ES-I3 (cell line): ENCODE data around the gene PPP6R2.

ENCODE experiments used
- H3K36me3 ChIP-seq: 2 replicates; pipeline ENCODE4 v1.6.1; 2013; ENCODE audit warnings: mild to moderate bottlenecking, low read length, control low read depth, moderate library complexity; ENCODE audit not compliant: insufficient read depth
- H3K4me1 ChIP-seq: 2 replicates; pipeline ENCODE4 v1.6.1; 2013; ENCODE audit warnings: mild to moderate bottlenecking, control low read depth, low read length; ENCODE audit not compliant: insufficient read depth
- H3K9ac ChIP-seq: 2 replicates; pipeline ENCODE4 v1.6.1; 2013; ENCODE audit warnings: low read depth, mild to moderate bottlenecking, low read length, moderate library complexity
- H3K9me3 ChIP-seq: 2 replicates; pipeline ENCODE4 v1.6.1; 2013; ENCODE audit warnings: mild to moderate bottlenecking, low read length, moderate library complexity; ENCODE audit not compliant: control insufficient read depth, insufficient read depth

The PPP6R2 gene, protein sequence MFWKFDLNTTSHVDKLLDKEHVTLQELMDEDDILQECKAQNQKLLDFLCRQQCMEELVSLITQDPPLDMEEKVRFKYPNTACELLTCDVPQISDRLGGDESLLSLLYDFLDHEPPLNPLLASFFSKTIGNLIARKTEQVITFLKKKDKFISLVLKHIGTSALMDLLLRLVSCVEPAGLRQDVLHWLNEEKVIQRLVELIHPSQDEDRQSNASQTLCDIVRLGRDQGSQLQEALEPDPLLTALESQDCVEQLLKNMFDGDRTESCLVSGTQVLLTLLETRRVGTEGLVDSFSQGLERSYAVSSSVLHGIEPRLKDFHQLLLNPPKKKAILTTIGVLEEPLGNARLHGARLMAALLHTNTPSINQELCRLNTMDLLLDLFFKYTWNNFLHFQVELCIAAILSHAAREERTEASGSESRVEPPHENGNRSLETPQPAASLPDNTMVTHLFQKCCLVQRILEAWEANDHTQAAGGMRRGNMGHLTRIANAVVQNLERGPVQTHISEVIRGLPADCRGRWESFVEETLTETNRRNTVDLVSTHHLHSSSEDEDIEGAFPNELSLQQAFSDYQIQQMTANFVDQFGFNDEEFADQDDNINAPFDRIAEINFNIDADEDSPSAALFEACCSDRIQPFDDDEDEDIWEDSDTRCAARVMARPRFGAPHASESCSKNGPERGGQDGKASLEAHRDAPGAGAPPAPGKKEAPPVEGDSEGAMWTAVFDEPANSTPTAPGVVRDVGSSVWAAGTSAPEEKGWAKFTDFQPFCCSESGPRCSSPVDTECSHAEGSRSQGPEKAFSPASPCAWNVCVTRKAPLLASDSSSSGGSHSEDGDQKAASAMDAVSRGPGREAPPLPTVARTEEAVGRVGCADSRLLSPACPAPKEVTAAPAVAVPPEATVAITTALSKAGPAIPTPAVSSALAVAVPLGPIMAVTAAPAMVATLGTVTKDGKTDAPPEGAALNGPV

DNA sequence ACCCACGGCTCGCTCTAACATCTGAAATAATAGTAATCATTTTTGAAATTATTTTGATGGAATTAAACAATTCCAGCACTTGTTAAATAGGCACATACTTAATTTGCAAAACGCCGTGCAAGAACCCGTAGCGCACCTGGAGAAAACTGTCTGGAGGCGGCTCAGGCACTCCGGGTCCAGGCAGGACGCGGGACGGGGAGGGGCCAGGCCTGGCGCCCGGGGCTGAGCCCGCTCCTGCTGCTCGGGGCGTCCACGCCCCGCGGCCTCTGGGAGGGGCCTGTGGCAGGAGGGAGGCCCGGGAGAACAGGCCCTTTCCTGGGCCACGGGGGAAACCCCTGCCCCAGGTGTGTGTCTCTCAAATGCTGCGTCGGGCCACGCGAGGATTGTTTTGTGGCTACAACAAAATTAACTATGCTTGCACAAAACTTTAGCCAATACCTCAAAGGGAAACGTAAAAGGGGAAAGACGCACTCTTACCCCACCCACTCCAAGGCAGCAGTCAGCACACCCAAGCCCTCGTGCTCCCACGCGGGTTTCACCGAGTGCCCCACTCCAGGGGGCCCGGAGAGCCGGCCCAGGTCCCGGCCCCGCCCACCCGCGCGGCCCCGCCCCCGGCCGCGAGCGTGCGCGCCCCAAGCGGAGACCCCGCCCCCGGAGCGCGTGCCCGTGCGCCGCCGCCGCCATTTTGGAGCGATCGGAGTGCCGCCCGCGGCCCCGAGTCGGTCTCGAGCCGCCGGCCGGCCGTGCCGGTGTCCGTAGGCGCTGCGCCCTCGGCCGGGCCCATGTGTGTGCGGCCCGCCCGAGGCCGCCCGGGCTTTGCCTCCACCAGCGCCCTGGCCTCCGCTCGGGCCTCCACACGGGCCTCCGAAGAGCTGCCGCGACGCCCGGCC lies at the start of gene PPP6R2:
Gene PPP6R2 (plus strand): TSS at position 677 of the 890 bp plus-strand sequence. CDS start 50,582 bp downstream, outside the sequence.
- H3K9ac ChIP-seq: peak within 1 kb of the TSS; percentile 93
- H3K9me3 ChIP-seq: no peaks in the 10 kb centered on the region
- no peaks in the 10 kb centered on the region for H3K36me3 ChIP-seq
- no peaks in the 10 kb centered on the region for H3K4me1 ChIP-seq

DNA sequence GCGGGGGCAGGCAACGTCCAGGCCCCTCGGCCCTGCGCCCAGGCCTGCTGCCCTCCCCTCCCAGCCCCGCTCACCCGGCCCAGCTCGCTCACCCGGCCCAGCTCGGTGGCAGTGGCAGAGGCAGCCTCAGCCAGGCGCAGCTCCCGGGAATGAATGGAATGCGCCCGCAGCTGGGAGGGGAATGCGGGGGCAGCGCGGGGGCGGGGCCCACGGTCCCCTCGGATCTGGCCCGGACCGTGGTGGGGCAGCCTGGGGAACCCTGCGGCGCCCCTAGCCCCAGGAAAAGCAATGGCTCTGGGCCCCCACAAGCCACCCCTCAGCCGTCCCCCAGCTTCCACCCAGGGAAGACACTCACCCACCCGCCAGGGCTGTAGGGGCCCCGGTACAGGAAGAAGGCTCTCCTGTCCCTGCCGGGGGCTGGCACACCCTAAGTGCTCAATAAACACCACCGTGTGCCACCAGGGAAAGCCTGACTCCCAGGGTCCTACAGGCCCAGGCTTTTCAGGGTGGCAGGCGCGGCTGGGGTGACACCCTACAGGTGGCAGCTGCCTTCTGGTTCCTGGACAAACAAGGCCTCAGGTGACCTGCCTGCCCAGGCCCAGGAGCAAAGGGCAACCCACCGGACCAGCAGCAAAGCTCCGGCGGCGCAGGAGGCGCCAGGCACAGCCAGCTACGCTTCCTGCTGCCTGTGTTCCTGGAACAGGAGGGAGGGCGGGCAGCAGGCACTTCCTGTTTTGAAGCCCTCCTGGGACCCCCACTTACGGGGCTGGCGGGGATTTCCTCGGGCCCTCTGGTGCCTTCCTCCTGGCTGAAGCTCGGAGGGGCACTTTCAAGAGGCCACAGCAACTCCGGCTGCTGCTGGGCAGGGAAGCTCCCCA lies 49.4 kb upstream of the PPP6R2 start:
- Histone ChIP-seq H3K9ac (peak overlapping the region; percentile 36; the same call in 1 of the 2 replicates), H3K4me1 (peaks cover 16% of the 10 kb centered on the region)

DNA sequence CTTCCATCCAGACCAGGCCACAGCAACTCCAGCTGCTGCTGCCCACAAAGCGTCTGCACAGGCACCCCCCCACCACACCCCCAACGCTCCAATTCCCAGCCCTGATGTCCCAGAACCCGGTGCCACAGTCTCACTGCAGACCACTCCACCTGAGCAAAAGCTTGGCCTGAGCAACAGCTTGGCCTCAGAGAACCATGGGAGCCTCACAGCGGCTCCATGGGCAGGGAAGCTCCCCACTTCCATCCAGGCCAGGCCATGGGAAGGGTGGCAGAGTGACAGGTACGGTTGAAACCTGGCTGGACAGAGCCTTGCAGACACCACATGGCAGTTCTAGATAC lies 48.8 kb upstream of the PPP6R2 start:
- H3K4me1 ChIP-seq: peaks cover 16% of the 10 kb centered on the region
- H3K9me3 ChIP-seq: no peaks in the 10 kb centered on the region
- peaks cover 7% of the 10 kb centered on the region; the same call in 1 of the 2 replicates for H3K36me3 ChIP-seq
- no peak overlapping the region for H3K9ac ChIP-seq

More for the DNA sequence above, 49.4 kb upstream of the PPP6R2 start:
- Histone ChIP-seq H3K36me3 (peaks cover 10% of the 10 kb centered on the region; the same call in 1 of the 2 replicates), H3K9me3 (no peaks in the 10 kb centered on the region)

DNA sequence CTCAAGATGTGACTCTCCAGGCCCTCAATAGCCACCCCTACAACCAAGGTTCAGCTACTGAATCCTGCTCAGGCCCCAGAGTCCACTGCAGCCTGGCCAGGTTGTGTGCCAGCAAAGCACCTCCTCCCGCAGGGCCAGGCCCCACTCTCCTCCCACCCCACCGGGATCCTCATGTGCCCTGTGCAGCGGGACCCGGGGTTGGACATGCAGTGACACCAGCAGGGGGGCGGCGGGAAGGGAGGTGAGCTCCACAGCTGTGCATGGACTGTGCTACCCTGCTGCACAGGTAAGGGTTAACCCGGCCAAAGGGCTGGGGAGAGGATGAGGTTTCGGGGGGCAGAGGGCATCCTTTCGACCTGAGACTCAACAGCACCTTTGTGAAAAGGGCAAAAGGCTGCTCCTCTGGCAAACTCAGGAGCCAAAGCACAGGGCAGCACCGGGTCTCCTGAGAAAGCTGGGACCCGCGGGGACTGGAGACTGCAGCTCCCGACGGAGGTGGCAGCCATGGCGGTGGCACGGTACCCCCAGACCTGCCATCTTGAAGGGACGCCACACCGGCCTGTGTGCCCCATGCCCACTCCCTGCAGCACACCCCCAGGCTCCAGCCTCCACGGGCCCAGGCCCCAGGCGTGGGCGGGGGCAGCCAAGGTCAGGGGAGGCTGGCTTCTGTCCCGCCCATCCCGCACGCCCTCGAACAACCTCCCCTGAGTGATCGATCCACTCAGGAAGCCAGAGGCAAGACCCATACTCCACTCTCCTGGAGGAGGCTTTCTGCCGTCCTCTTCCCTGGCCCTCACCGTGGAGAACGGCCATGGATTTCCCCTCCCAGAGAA lies 46.3 kb upstream of the PPP6R2 start:
- H3K36me3 ChIP-seq: no peaks in the 10 kb centered on the region
- no peaks in the 10 kb centered on the region for H3K9me3 ChIP-seq
- no peak overlapping the region for H3K9ac ChIP-seq
- peaks cover 20% of the 10 kb centered on the region for H3K4me1 ChIP-seq

DNA sequence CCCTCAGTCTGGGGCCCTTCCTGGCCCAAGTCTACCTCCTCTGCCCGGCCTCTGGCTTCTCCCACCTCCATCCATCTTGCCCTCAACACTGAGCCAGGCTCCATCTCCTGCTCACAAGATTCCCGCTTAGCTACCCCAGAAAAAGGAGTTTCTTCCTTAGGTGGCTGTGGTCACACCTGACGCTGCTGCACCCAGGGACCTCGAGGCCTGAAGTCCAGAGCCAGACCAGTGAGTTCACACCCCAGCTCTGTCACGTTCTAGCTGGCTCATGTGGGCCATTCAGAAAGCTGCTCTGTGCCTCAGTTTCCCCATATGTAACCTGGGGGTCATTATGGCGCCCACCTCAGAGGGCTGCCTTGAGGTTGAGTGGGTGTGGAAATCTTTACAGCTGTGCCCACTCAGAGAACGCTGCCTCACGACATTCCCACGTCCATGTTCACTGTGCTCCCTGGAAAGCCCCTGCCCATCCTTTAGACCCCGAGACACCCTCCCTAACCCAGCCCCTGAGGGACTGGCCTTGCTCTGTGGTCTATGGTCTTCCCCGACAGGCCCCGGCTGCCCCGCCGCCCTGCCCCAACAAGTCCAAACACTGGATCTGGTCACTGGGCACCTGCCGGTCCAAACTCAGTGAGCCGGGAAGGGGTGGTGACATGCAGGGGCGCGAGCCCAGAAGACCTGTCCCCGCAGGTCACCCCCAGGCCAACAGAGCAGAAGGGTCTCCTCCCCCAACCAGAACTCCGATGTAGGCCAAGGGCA lies 45.4 kb upstream of the PPP6R2 start:
- H3K4me1 ChIP-seq: peaks cover 19% of the 10 kb centered on the region
- H3K36me3 ChIP-seq: no peaks in the 10 kb centered on the region
- no peaks in the 10 kb centered on the region for H3K9me3 ChIP-seq
- H3K9ac ChIP-seq: no peak overlapping the region

DNA sequence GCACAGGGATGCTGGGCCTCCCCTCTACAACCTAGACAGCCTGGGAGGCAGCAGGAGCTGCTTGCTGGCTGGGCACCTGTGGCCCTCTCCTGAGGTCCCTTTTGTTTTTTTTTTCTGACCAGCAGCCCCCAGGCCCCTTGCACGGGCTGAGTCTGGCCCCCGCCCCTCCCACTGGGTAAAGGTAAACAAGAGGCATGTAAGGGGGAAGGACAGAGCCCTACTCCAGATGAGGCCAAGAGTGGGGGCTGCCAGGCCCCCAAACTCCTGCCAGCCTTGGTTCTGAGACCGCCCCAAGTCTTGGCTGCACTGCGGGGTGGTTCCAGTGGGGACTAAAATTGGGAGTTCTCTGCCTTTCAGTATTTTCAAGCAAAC lies 44.9 kb upstream of the PPP6R2 start:
- Histone ChIP-seq H3K4me1 (peaks cover 14% of the 10 kb centered on the region), H3K9me3 (no peaks in the 10 kb centered on the region), H3K9ac (no peak overlapping the region), H3K36me3 (no peaks in the 10 kb centered on the region)

DNA sequence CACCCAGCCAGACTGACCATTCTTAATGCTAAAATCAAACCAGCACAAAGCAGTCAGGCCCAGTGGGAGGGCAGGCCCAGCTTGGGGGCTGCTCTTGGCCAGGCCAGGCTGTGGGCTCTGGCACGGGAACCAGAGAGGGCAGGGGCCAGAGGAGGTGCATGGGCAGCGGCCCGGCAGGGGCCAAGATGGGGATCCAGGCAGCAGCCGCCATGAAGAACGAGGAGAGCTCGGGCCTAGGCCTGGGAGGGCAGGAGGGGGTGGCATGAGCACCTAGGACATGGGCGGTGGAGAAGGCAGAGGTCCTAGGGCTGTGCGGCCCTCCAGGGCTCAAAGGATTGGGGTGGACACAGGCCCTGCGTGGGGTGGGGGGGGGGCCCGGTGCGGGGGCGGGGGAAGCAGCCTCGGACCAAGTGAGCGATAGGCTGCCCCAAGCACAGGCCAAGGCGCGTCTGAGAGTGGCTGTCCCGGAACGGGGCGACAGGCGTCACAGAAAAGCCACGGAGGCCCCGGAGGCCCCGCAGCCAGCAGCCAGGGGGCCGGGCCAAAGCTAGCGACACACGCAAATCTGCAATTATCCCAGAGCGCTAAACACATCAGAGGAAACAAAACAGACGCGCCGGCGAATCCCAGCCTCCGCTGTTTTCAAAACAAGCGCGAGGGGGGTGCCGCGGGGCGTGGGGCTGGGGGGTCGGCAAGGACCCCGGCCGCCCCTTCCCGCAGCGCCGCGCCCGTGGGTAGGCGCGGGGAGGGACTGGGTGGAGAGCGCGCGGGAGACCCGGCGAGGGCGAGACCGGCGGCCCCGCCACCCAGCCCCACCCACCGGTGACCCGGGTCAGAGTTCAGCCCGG lies 44.0 kb upstream of the PPP6R2 start:
- no peaks in the 10 kb centered on the region for H3K36me3 ChIP-seq
- H3K9ac ChIP-seq: peak overlapping the region; percentile 43; the same call in 1 of the 2 replicates
- peaks cover 9% of the 10 kb centered on the region for H3K4me1 ChIP-seq
- no peaks in the 10 kb centered on the region for H3K9me3 ChIP-seq

DNA sequence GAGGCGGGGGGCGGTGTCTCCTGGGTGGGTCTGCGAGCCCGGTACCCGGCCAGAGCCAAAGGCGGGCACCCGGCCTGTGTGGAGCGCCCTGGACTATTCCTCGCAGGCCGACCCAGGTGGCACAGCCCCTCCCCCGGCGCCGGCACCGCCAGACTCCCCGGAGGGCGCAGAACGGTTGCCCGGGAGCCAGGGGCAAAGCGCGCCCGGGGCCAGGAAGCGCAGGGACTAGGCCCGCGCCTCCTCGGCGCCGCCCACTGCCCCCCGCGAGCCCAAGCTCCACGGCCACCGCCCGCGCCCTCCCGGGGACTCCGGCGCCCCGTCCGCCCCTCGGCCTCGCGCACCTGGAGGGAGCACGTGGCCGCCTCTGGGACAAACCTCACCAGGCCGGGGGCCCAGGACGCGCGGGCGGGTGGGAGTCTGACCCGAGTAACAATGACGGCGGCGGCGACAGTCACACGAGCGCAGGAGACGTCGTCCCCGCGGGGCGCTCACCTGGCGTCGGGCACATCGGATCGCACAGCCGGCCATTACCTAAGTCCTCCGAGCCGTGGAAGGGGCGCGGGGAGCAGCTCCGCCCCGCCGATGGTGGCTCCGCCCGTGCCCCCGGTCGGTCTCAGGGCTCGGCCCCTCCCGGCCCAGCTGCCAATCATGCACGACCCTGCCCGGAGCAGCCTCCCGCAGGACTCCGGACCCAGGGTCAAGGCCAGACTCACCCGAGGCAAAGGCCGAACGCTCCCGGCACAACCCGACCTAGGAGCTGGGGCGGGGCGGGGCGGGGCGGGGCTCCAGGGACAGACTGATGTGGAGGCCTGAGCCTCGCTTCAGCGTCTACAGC lies 43.1 kb upstream of the PPP6R2 start:
- Histone ChIP-seq H3K4me1 (peaks cover 12% of the 10 kb centered on the region; the same call in 1 of the 2 replicates), H3K9me3 (no peaks in the 10 kb centered on the region), H3K9ac (peak overlapping the region; percentile 43; the same call in 1 of the 2 replicates), H3K36me3 (no peaks in the 10 kb centered on the region)

DNA sequence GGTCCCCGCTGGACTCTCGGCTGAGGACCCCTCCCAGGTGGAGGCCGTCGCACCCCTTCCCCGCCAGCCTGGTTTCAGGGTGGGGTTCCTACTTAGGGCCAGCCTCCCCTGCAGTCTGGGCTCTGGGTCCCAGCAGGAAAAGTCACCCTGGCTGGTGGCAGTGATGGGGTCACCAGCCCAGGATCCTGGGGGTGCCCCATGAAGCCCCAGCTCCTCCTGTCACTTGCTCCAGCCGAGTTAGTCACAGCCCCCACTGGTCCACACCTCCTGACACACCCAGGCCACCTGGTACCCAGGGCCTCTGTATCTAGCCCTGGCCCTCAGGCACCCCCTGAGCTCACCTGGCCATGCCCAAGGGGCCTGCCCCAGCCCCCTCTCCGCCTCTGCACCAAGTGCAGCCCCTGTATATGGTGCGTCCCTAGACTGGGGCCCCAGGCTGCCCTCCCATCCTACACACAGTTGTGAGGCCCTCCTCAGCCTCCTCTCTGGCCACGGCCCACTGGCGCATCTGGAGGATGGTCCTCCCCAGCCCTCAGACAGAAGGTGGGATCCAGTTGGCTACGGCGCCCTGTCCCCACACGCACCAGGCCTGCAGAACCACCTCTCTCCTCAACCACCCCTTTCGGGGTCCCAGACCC lies 42.4 kb upstream of the PPP6R2 start:
- H3K36me3 ChIP-seq: no peaks in the 10 kb centered on the region; the same call in 1 of the 2 replicates
- peaks cover 13% of the 10 kb centered on the region; the same call in 1 of the 2 replicates for H3K4me1 ChIP-seq
- no peaks in the 10 kb centered on the region for H3K9me3 ChIP-seq
- H3K9ac ChIP-seq: peak overlapping the region; percentile 43; the same call in 1 of the 2 replicates

DNA sequence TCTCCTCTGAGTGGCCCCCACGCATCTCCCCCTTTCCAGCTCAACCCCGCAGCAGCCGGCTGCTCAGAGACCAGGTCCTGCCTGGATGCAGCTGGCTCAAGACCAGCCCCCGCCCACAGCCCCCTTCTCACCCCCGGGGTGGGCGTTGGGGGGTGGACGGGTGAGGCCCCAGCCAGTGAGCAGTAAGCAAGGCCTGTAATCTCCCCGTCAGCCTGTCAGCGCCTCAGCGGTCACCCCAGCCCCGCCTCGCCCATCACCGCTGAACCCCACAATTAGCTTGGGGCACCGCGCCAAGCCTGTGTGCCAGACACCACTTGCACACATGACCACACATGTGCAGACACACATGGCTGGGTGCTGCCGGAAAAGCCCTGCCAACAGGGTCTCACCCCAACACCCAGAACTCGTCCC lies 41.5 kb upstream of the PPP6R2 start:
- no peak overlapping the region for H3K9ac ChIP-seq
- H3K9me3 ChIP-seq: no peaks in the 10 kb centered on the region
- H3K36me3 ChIP-seq: no peaks in the 10 kb centered on the region; the same call in 1 of the 2 replicates
- peaks cover 17% of the 10 kb centered on the region; the same call in 1 of the 2 replicates for H3K4me1 ChIP-seq
